ENCODE measurements around the gene TACC3.

Gene TACC3

DNA sequence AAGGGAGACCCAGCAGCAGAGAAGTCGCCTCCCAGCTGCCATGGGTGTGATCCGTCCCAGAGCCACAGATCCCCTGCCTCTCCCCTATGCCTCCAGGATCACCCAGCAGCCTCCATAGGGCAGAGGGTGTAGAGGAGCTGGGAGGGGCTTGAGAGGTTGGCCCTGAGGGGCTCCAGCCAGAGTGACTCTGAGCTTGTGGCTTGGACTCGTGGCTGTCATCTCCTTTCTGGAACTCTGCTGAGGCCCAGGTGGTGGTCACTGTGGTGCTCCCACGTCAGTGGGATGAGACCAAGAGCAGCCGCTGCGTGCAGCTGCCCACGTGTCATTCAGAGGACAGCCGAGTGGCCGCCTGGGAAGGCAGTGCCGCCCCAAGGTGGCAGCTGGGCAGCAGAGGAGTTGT, 4.2 kb downstream of the TACC3 start:
- no peak for DNase-seq

GRCh38 chr4:1726146-1726934, 5.0 kb downstream of the TACC3 start:
- DNase-seq, result peak; percentile 92

- no peak for DNase-seq
These were observed 6.1 kb downstream of the TACC3 start for GRCh38 chr4:1727117-1728031.

- DNase-seq, result no peak
These were observed 7.0 kb downstream of the TACC3 start for GRCh38 chr4:1728061-1728980.

GRCh38 chr4:1730532-1731135, 9.3 kb downstream of the TACC3 start:
- DNase-seq, result no peak

- DNase-seq, result no peak
These were observed 9.9 kb downstream of the TACC3 start for GRCh38 chr4:1731180-1731579.

GRCh38 chr4:1732911-1733310, 11.6 kb downstream of the TACC3 start:
- no peak for DNase-seq

DNA sequence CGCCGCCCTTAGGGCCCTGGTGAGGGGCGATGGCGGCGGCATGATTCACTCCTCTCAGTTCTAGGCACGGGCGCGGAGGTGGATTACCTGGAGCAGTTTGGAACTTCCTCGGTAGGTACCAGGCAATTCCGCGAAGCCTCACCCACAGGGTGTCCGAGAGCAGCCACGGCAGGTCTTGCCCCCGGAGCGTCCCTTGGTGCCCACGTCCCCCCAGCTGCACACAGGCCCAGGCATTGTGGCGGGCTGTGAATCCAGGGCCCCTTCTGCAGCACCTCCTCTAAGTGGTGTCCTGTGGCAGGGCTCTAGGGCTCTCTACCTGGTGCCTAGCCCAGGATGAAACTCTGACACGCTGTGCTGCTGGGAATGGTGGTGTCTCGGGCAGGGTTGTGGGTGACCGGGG, 13.9 kb downstream of the TACC3 start:
- no peak for DNase-seq

GRCh38 chr4:1736812-1737211, 15.5 kb downstream of the TACC3 start:
- DNase-seq, result peak; percentile 56

- DNase-seq, result no peak
These were observed 16.3 kb downstream of the TACC3 start for GRCh38 chr4:1737666-1738065.

DNA sequence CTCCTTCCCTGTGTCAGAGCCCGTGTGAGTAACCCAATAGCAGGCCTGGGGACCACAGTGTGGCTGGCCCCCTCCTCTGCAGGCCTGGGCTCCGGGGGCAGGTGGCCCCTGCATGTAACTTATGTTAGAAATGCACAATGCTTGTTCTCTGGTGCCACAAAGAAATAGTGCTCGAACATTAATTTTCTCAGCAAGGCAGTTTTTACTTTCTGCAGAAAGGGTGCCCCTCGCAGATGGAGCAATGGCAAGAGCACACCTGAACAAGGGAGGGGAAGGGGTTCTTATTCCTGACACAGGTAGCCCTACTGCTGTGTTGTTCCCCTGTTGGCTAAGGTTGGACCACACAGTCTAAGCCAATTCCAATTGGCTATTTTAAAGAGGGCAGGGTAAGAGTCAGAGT, 17.1 kb downstream of the TACC3 start:
- no peak for DNase-seq

DNA sequence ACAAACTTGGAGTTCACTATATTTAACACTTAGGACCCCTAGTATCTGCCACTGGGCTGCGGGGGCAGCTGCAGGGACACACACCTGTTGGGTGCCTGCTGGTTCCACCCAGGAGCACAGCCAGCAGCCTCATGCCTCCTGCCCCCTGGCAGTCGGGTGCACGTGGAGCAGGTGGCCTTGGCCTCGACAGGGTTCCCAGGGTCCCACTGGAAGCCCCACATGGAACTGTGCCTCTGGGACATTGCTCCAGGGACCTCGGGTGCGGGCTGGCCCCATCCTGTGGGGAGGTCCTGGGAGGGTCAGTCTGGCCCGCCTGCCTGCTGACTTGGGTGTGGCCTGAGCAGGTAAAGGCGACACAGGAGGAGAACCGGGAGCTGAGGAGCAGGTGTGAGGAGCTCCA, 18.0 kb downstream of the TACC3 start:
- DNase-seq, result no peak

- no peak for DNase-seq
These were observed 18.8 kb downstream of the TACC3 start for GRCh38 chr4:1740021-1740545.

DNA sequence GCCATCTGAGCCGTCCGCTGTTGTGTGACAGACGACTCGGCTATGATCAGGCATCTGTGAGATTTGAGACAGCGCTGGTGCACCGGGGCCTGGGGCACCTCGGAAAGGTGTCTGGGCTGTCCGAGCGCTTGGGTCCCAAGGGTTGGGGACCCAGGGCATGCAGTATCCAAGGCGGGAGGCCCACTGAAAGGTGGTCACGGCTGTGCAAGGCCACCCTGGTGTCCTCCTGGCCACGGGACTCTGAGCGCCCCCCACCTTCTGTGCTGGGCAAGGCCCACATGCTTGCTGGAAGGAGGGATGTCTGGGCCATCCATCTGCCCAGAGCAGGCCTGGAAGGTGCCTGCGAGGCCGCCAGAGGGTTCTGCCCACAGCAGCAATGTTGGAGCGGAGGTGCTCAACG, 19.9 kb downstream of the TACC3 start:
- DNase-seq, result no peak

- DNase-seq, result no peak
These were observed 22.2 kb downstream of the TACC3 start for GRCh38 chr4:1743551-1743950.

- no peak for DNase-seq
These were observed 22.7 kb downstream of the TACC3 start for GRCh38 chr4:1743975-1744374.

DNA sequence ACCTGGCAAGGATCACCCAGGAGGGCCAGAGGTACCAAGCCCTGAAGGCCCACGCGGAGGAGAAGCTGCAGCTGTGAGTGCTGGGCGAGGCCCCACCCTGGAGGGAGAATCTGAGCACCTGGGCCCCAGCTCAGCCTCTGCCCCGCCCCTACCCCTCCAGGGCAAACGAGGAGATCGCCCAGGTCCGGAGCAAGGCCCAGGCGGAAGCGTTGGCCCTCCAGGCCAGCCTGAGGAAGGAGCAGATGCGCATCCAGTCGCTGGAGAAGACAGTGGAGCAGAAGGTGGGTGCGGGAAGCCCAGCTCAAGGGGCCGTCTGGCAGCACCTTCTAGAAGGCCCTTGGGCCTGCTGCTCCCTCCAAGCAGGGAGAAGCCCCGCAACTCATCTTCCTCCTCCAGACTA, 23.2 kb downstream of the TACC3 start:
- DNase-seq, result no peak

DNA sequence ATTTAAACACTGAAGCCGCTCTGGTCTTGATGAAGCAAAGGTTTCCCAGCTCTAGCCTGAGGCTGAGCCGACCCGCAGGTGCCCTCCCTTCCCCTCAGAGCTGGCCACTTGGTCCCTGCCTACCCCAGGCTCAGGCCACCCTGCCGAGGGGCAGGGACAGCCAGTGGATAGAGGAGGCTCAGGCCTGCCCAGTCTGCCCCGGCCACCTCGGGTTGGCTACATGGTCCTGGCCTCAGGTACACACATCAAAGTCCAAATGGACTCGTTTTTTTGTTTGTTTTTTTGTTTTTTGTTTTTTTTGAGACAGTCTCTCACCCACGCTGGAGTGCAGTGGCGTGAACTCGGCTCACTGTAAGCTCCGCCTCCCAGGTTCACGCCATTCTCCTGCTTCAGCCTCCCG, 23.8 kb downstream of the TACC3 start:
- DNase-seq, result no peak

- no peak for DNase-seq
These were observed 24.4 kb downstream of the TACC3 start for GRCh38 chr4:1745697-1746096.

- peak; percentile 86 for DNase-seq
These were observed 25.0 kb downstream of the TACC3 start for GRCh38 chr4:1746265-1746691.

DNA sequence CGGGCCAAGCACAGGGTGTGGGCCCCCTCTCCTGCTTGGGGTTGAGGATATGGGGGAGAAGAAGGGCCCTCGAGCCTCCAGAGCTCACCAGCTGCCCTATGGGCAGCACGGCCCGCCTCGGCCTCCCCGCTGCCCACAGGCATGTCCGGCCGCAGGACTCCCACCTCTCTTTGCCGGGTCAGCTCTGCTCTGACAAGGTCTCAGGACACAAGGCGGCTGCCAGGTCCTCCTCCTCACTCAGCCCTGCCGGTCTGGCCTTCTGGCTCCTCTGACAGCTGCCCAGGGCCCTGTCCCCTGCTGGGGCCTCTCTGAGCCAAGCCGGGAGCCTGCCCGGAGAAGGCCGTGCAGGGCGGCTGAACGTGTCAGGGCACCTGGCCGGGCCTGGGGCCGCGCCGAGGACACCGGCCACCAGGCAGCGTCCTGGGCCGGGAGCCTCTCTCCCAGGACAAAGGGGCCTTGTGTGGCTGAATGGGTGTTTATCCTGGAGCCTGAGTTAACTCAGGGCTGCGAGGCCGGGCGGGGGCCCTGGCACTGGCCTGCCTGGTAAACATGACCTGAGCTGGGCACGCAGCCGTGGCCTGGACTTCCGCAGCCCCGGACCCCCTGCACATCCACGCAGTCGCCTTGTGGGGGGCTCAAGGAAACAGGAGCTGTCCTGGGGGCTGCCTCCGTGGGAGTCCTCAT, 25.7 kb downstream of the TACC3 start:
- DNase-seq, result no peak

DNA sequence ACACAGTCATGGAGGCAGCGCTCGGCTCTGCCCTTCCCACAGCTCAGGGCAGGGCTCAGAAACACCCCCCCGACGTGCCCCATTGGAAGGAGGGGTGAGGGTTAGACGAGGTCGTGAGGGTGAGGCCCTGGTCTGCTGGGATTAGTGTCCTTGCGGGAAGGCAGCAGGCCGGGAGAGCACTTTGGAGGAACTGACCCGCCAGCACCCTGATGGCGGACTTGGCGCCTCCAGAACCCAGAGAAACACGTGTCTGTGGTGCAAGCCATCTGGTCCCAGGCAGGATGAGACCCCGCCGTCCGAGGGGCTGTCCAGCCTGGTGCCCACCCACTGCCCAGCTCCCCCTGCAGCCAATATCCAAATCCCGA, 26.3 kb downstream of the TACC3 start:
- no peak for DNase-seq
